Activated T-helper 1 cell treated with Interleukin-2 at 50 U/mL for 16 hours (primary cell): ENCODE results near the gene YBX2.

Experiments used
- DNase-seq: peaks from one replicate; pipeline ENCODE4 v3.0.0-alpha.2; 2020; ENCODE audit warnings: low read depth

Gene YBX2

DNA sequence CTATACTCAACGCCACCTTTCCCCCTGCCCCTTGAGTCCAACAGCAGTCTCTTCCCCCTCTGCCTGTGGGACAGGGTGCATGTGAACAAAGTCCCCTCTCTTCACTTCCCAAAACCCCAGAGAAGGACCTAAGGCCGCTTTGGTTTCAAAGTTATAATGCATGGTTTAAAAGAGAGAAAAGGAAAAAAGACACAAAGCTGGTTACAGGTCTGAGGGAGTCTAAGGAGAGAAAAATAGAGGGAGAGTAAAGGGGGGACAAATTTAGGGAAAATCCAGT lies 51.0 kb downstream of the YBX2 start:
- DNase-seq, result no peak

DNA sequence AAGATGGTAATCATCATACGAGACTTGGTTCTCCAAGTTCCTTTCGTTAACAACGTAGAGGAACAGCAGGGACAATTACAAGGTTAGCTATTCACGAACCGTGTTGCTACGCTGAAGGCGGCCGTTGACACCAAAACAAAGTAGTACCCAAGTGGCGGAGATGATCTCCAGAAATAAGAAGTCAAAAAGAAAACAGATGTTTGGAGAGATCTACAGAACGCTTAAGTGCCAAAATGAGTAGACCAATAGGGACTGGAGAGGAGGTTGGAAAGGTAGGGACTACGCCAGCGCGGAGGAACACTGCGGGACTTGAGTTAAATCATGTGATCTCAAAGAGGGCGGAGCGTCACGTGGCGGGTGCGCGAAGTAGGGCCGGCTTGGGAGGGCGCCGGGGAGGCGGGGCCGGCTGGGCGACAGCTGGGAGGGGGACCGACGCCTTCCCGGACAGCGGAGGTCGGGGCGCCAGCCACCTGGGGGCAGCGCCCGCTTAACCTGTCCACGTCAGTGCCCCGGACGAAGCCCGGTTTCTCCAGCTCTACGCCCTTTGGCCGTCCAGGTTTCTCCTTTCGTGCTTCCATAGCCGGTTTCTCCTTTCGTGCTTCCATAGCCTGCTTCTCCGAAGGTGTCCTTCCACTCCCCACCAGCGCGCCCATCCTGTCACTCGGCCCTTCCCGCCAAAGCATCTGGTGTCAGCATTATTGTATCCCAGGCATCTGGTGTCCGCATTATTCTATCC lies 51.6 kb downstream of the YBX2 start:
- DNase-seq, result peak; percentile 86

DNA sequence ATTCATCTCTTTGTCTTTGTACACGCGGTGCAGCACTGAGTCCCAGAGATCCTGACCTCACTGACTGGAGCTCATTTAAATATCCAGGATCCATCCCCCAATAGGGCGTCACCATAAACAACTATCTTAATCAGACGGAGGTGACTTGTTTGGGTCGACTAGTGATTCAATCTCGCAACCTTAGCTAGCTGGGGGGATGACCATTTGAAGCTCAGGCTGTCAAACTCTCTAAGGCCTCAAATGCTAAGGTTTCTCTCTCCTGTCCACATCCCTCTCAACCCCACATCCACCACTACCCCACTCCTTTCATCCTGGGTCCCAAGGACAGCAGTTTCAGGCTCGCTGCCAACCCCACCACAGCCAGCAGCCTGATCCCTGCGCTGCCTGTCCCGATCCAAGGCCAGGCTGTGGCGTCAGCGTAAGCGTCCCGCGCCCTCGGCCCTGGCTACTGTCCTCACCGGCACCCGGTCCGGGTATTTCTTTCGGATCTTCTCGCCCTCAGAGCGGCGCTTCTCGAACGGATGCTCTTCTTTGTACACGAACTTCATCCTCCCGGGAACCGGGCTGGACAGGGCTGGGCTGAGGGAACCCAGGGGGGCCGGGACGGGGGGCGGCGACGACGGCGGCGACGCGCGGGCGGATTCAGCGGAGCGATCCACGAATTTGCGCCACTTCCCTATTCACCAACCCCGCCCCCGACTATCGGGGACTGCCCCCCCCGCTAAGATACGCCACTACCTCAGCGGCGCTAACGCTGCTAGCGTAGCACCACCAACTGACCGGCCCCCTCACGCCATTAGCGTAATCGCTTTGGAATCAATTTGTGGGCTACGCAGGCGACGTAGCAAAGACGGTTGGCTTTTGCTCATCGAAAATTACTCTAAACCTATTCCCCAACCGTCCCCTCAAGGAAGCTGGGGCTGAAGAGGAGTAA lies 52.4 kb downstream of the YBX2 start, which contains the start of gene GABARAP:
TSS of gene GABARAP (minus strand) at position 667 of the 934 bp plus-strand sequence. CDS start at position 548, 119 bp downstream.
- peak; percentile 86 for DNase-seq

DNA sequence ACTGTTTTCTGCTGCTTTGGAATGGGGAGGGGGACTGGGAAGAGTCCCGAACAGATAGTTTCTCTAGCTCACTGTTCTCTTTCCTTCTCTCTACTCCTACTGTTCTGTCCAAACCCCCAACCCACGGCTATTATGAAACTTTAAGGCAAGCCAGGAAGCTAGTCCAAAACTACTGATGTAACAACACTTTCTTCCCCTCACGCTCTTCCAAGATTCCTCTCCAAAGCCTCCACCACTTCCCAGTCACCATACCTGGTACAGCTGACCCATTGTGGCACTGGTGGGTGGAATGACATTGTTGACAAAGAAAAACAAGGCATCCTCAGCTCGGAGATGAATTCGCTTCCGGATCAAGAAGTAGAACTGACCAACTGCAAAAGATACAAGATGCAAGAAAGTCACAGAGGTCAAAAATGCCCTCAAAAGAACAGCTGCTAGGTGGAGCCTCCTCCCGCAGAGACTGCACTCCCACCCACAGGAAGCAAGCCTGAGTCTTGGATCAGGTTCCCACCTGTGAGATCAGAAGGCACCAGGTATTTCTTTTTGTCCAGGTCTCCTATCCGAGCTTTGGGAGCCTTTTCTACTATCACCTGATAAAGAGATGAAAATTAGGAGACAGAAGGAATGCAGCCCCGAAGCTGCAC lies 53.2 kb downstream of the YBX2 start:
- no peak for DNase-seq

DNA sequence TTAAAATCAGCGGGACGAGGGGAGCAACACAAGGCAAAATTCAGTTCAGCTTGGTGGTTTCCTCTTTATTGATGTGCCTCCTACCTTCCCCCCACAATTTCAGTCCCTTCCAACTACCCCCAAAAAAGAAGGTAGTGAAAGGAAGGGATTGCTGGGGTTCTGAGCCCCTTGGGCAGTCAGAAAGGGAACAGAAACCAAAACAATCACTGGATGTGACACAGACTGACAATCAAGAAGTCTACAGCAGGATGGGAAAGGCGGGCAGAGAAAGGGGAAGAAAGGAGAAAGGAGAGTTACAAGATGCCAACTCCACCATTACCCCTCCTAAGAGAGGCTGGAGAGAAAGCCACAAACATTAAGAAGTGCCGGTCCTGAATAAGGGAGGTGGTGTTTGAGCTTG lies 54.1 kb downstream of the YBX2 start:
- no peak for DNase-seq

DNA sequence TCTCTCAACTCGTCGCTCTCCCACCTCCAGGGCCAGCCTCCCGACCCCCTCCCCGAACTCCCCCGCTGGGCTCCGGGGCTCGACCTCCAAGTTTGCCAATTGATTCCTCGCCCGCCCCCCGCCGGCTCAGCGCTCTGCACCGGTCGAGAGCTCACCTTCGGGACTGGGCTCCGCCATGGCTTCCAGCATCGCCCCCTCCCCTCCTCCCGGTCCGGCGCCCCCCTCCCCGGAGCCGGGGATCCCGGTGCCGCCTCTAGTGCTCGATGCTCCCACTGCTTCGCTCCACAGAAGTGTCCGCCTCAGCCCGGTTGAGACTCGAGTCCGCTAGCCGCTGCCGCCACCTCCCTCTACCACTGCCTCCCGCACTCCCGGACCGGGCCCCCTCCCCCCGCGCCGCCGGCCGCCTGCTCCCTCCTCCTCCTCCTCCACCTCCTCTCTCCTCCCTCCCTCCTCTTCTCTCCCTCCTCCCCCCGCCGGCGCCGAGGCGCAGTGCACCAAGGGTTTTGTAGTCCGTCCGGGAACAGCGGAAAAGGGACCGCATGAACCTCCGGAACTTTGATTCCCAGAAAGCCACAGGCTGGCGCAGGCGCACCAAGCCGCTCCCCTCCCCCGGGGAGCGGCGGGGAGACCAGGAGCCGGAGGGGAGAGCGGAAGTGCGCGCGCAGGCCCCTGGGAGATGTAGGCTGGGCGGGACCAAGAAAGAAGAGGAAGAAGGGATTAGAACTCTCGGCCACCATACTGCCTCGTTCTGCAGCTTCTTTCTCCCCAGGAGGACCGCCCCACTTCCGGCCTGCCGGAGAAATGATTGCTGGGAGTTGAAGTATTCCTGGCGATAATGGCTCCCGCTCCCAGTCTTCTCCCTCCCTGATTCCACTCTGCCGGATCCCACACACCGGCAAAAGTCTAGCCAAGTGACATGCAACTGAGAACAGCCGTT lies 55.1 kb downstream of the YBX2 start, which contains the start of gene PHF23:
TSS of gene PHF23 (minus strand) at position 367 of the 937 bp plus-strand sequence. CDS start at position 189, 178 bp downstream.
- peak; percentile 98 for DNase-seq

DNA sequence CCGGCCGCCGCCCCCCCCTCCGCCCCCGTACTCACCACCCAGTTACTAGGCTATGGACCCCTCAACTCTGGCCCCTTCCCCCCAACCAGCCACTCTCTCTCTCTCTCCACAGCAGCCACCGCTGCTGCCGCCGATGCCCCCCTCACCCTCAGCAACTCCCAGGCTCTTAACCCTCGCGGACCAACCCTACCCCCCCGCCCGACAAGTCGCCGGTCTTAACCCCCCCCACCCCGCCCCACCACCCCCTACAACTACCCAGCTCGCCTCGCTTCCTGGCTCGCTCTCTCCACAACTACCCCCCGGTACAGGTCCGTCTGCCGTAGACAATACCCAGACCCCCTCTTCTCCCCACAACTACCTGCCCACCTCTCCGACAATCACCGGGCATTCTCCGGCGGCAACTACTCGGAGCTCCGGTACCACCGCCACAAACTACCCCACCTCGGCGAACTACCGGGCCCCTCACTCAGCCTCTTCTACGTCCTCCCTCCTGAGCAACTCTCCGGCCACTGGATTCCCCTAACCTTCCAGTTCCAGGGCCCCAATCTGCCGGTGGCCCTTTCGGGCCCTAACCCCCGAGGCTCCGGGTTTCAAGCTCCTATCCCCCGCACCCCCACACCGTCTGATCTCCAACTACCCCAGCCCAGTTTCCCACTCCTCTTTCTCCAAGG lies 55.9 kb downstream of the YBX2 start:
- DNase-seq, result no peak
